Spleen (tissue), 13 donors: Measurements from ENCODE around the gene SOD1. TPM values are rescaled to one million over a fixed set of nuclear protein-coding genes. Genes with fewer than 3 reads are reported as not detected.

Source experiments
- DNase-seq: peaks from one replicate; pipeline ENCODE4 v3.0.0-alpha.2; 2020
- H3K27ac ChIP-seq, 8 donors: fragments of 200-600 bp; sonication (generic) in 7 of 8; 1 replicate in 4 of 8; 2 replicates in 4 of 8; pipeline versions ENCODE4 v1.5.0 to v1.8.0; 2016 to 2021; ENCODE audit warnings: inconsistent platforms in 4 of 8, mild to moderate bottlenecking in 4 of 8, moderate library complexity in 1 of 8
- H3K27me3 ChIP-seq, 7 donors: fragments of 200-600 bp; sonication (generic) in 6 of 7; replicated peaks in 1 of 7; 1 replicate in 4 of 7; 2 replicates in 3 of 7; pipeline versions ENCODE4 v1.5.0 to v1.8.0; 2016 to 2021; ENCODE audit warnings: inconsistent platforms in 3 of 7, mild to moderate bottlenecking in 1 of 7
- H3K36me3 ChIP-seq, 6 donors: fragments of 200-600 bp; sonication (generic) in 5 of 6; 1 replicate in 4 of 6; 2 replicates in 2 of 6; pipeline versions ENCODE4 v1.5.0 to v1.8.0; 2016 to 2021; ENCODE audit warnings: inconsistent platforms in 2 of 6
- H3K4me1 ChIP-seq, 6 donors: fragments of 200-600 bp; sonication (generic) in 5 of 6; 1 replicate in 3 of 6; 2 replicates in 3 of 6; pipeline versions ENCODE4 v1.5.0 to v1.8.0; 2016 to 2021; ENCODE audit warnings: inconsistent platforms in 3 of 6
- H3K4me3 ChIP-seq, 8 donors: fragments of 200-600 bp; sonication (generic) in 7 of 8; 1 replicate in 4 of 8; 2 replicates in 4 of 8; pipeline versions ENCODE4 v1.5.0 to v1.8.0; 2016 to 2021; ENCODE audit warnings: inconsistent platforms in 4 of 8, mild to moderate bottlenecking in 4 of 8, moderate library complexity in 2 of 8
- H3K9me3 ChIP-seq, 8 donors: fragments of 200-600 bp; sonication (generic) in 7 of 8; 1 replicate in 4 of 8; 2 replicates in 4 of 8; pipeline versions ENCODE4 v1.5.0 to v1.8.0; 2016 to 2021; ENCODE audit warnings: inconsistent platforms in 4 of 8
- CTCF ChIP-seq, 11 experiments: fragments of 200-600 bp in 7 of 11; fragments of 450-650 bp in 4 of 11; sonication (generic) in 4 of 11; IDR thresholded peaks in 8 of 11; conservative IDR thresholded peaks in 3 of 11; 1 replicate in 7 of 11; 2 replicates in 4 of 11; pipeline versions ENCODE4 v1.4.0 to v1.8.0; 2016 to 2021; ENCODE audit warnings: antibody characterized with exemption in 11 of 11, inconsistent platforms in 4 of 11, mild to moderate bottlenecking in 1 of 11
- POLR2A ChIP-seq, 3 donors: fragments of 450-650 bp; IDR thresholded peaks; one replicate each; pipeline ENCODE4 v1.5.1; 2017; ENCODE audit warnings: antibody characterized with exemption in 3 of 3, mild to moderate bottlenecking in 1 of 3
- POLR2AphosphoS5 ChIP-seq, 3 donors: sonication (generic); formaldehyde crosslinking; IDR thresholded peaks; one replicate each; pipeline ENCODE4 v1.5.1; 2017; ENCODE audit warnings: antibody characterized with exemption in 3 of 3
- WGBS, 5 donors: extraction: QIAGEN DNeasy Blood & Tissue Kit in 3 of 5; methylation state at CpG; one replicate each; pipeline versions ENCODE4 v1.1.5 to v1.1.7; 2013 to 2018; 5-methylcytosine and 5-hydroxymethylcytosine counted together
- intact Hi-C: fragments of 100-400 bp; cut with DNase I; formaldehyde crosslinking; loops from one replicate; pipeline ENCODE4 v1.15.0; 2023; ENCODE audit warnings: low total_unique reads
- long read RNA-seq, 2 donors: transcript quantifications; one replicate each; lab custom pipeline, GENCODE V29; 2026
- polyA plus RNA-seq, 3 donors: library from polyadenylated mRNA; stranded (reverse); fragments of 200-250 nt; gene quantifications; one replicate each; pipeline ENCODE4 v1.2.1, GENCODE V29; 2013
- total RNA-seq, 7 donors: library from RNA; depleted of rRNA in 3 of 7; stranded (reverse); fragments of >200 nt in 3 of 7; fragmentation: NEBNext Ultra II Directional in 4 of 7; extraction: Animal tissue kit (Norgen Biotek cat#: 25700) in 4 of 7; gene quantifications; one replicate each; pipeline versions ENCODE4 v1.1.0 to v1.2.1, GENCODE V29; 2016 to 2021
- donor health status: healthy with polysubstance abuse.
- donor health status: DM: no; HTN: no; CAD: no; lungs with moderate emphysema.
- donor health status: DM: no; HTN: no; CAD: no.
- donor health status: Bipolar disorder and iron deficiency.
- donor health status: healthy.
- donor health status: DM: no; HTN: no; CAD: no.
- donor health status: DM: yes; HTN: yes; CAD: no.

The SOD1 gene
- 100 to 1,000 TPM in 5 of 7 donors, 10 to 100 TPM in 2; 81.9 to 142 (median 126) TPM for total RNA-seq
- 100 to 1,000 TPM; 192 to 255 (median 241) TPM for polyA plus RNA-seq
- long read RNA-seq, donor 1, transcript SOD1-201 (5 exons, 966 nt): major isoform, 226 of 273 reads
- long read RNA-seq, donor 1, partial matches to known transcripts: 37 of 273 reads
- long read RNA-seq, donor 1, other reads (novel, unspliced or antisense): 10 of 273 reads
- long read RNA-seq, donor 2, transcript SOD1-201 (5 exons, 966 nt): major isoform, 195 of 231 reads
- long read RNA-seq, donor 2, partial matches to known transcripts: 27 of 231 reads
- long read RNA-seq, donor 2, other reads (novel, unspliced or antisense): 9 of 231 reads

GRCh38 chr21:31659536-31660258 lies at the start of gene SOD1:
Gene SOD1 (plus strand): TSS chr21:31659693. CDS start chr21:31659770, 77 bp downstream.
- peaks cover 18 to 71% (median 48%) of the 10 kb centered on the region in 6 donors for H3K4me1 ChIP-seq
- H3K4me3 ChIP-seq: peak within 1 kb of the TSS; percentile 61 to 95 (median 82)
- 0 to 1% (median 1%) methylated on average over 28 to 87 of the region's 87 CpGs for WGBS, 5 donors
- peaks cover 0 to 24% (median 3%) of the 10 kb centered on the region in 6 donors for H3K36me3 ChIP-seq
- peak; percentile 99 for TF ChIP-seq POLR2AphosphoS5 (IDR thresholded peaks at IDR 0.05)
- peak in 9 of 11 experiments; percentile 18 to 59 (median 47) for TF ChIP-seq CTCF (IDR thresholded peaks at IDR 0.05 in 8 of 11, conservative IDR thresholded peaks at IDR 0.05 in 3 of 11)
- TF ChIP-seq POLR2A (IDR thresholded peaks at IDR 0.05): peak in 2 of 3 donors; percentile 69 to 89
- peak within 1 kb of the TSS; percentile 87 to 93 (median 90) for H3K27ac ChIP-seq
- peak; percentile 98 for DNase-seq
- intact Hi-C loops: loop anchor here (10.0 kb wide), 1 partner anchor 65 kb away; no protein-coding TSS in a partner anchor
- H3K27me3 ChIP-seq: no peaks in the 10 kb centered on the region
- no peaks in the 10 kb centered on the region for H3K9me3 ChIP-seq

- Histone ChIP-seq H3K36me3 (no peaks in the 10 kb centered on the region), H3K9me3 (peaks cover 0 to 13% (median 9%) of the 10 kb centered on the region in 8 donors), H3K4me1 (no peaks in the 10 kb centered on the region), H3K4me3 (no peak overlapping the region), H3K27me3 (peaks cover 0 to 22% (median 0%) of the 10 kb centered on the region in 7 donors), H3K27ac (no peak overlapping the region)
- intact Hi-C loops: no loop called here
- DNase-seq: no peak
- TF ChIP-seq POLR2AphosphoS5 (IDR thresholded peaks at IDR 0.05) (no peak), CTCF (IDR thresholded peaks at IDR 0.05 in 8 of 11, conservative IDR thresholded peaks at IDR 0.05 in 3 of 11) (no peak), POLR2A (IDR thresholded peaks at IDR 0.05) (no peak)
- 85 to 93% (median 89%) methylated on average over 7 of the region's 7 CpGs for WGBS, 5 donors
These were observed 48.0 kb upstream of the SOD1 start for GRCh38 chr21:31611445-31611844.

GRCh38 chr21:31612894-31613785 lies 46.4 kb upstream of the SOD1 start:
- Histone ChIP-seq H3K27ac (peak overlapping the region in 4 of 8 donors; percentile 11 to 34 (median 20)), H3K4me1 (no peaks in the 10 kb centered on the region), H3K4me3 (no peak overlapping the region), H3K9me3 (peaks cover 0 to 13% (median 9%) of the 10 kb centered on the region in 8 donors), H3K36me3 (no peaks in the 10 kb centered on the region), H3K27me3 (peaks cover 0 to 22% (median 0%) of the 10 kb centered on the region in 7 donors)
- 33 to 44% (median 35%) methylated on average over 22 of the region's 22 CpGs for WGBS, 5 donors
- intact Hi-C loops: no loop called here
- TF ChIP-seq POLR2A (IDR thresholded peaks at IDR 0.05) (no peak), CTCF (IDR thresholded peaks at IDR 0.05 in 8 of 11, conservative IDR thresholded peaks at IDR 0.05 in 3 of 11) (no peak), POLR2AphosphoS5 (IDR thresholded peaks at IDR 0.05) (no peak)
- no peak for DNase-seq
